Activated CD4-positive, alpha-beta T cell treated with anti-CD3 and anti-CD28 coated beads, Interleukin-2, amount 50 U/mL, for 4 hours (primary cell): ENCODE data around the gene FSD1L.
"Not testable (repeated sequence)": the region's sequence is repeated elsewhere in the genome, so short reads cannot be mapped to it uniquely, and the experiment has no call there.

Experiments
- DNase-seq, 2 experiments: peaks; one replicate each; pipeline ENCODE4 v3.0.0-alpha.2; 2020

FSD1L gene

DNA sequence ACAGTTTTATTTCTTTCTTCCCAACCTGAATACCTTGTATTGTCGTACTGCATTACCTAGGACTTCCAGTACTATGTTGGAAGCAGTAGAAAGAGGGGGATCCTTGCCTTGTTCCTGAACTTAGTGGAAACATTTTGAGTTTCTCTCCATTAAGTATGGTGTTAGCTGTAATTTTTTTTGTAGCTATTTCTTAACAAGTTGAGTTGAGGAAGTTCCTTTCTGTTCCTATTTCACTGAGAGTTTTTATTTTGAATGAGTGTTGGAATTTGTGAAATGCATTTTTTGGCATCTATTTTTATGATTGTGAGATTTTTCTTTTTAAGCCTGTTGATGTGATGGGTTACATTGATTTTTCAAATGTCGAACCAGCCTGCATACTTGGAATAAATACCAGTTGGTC is 49.0 kb downstream of the FSD1L start:
- DNase-seq = no peak

GRCh38 chr9:105497704-105498103 is 49.9 kb downstream of the FSD1L start:
- no peak for DNase-seq

DNA sequence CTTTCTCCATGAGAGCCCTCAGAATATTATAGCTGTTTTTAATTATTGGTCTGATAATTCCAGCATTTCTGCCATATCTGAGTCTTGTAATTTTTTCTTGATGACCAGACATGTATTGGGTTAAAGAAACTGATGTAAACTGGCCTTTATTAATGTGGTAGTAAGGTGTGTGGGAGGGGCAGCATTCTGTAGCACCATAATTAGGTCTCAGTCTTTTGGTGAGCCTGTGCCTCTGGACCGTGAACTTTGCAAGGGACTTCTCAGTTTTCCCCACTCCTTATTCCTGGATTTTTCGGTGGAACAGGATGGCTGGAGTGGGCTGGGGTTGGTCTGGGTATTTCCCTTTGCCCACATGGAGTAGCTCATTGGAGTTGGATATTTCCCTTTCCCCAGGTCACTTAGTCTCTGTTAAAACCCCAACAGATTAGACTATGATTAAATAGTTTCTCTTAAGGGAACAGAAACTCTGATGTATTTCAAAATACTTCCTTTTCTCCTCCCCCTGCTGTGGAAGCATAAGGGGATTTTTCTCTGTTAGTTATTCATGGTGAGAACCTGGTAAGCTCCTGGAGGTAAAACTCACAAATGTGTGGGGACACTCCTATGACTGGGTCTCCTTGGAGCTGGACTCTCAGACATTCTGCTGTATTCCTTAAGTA is 52.4 kb downstream of the FSD1L start:
- no peak for DNase-seq

GRCh38 chr9:105501414-105501813 is 53.6 kb downstream of the FSD1L start:
- DNase-seq = no peak

DNA sequence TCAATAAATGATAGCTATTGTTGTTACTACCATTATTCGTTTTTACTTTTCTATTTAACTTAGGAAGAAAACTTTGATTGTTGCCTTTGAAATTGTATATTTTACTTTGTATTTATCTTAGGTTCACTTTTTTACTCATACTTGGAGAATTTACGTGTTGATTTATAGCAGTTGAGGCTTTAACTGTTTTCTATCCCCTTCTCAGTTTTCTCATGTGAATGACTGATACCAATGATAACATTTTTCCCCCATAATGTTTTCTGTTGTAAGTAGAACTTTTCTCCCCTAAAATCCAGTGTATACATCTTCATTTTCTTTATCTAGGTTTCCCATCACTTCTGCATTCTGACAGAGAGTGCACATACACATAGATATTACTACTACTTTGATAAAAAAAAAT is 54.4 kb downstream of the FSD1L start:
- no peak for DNase-seq

DNA sequence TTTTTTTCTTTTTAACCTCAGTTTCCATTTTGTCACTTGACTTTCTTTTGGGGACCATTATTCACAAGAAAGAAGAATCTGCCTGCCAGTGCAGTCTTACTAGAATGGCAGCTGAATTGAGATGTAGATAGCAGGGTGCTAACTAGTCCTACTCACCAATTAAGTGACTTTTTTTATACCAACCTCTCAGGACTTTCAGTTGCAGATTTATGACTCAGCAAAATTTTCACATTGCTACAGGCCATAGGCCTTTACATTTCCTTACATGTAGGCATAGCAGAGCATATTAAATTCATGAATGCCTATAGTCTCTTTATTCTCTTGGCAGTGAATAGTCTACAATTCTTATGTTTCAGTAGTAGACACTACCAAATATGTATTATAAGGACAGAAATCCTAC is 56.0 kb downstream of the FSD1L start:
- no peak for DNase-seq

DNA sequence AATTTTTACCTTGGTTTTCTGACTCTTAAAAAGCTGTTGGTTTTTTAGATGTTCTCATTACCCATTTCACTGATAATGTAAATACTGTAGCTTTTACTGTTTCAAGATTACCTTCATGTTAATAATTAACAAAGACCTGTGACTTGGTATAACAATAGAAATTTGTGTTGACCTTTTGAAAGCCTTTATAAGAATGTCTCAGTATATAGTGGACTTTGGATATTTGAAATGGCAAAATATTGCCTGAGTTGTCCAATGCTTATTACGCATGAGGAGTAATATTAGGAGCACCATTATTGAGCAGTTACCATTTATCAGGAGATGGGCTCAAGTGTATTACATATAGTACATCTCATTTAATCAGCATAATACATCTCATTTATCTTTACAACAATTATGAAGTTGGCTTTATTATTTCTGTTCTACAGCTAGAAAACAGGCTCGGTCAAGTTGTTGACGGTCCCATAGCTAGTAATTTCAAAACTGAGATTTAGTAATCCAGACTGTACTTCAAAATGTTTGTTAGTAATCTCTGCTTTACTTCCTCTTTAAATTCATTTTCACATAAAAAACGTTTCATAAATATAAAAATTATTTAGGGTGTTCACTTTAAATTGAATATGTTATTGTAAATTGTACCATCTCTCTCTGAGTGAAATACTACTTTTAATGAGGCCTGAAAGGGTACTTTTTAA is 59.4 kb downstream of the FSD1L start:
- DNase-seq = no peak

GRCh38 chr9:105508530-105508929 is 60.7 kb downstream of the FSD1L start:
- DNase-seq = no peak

DNA sequence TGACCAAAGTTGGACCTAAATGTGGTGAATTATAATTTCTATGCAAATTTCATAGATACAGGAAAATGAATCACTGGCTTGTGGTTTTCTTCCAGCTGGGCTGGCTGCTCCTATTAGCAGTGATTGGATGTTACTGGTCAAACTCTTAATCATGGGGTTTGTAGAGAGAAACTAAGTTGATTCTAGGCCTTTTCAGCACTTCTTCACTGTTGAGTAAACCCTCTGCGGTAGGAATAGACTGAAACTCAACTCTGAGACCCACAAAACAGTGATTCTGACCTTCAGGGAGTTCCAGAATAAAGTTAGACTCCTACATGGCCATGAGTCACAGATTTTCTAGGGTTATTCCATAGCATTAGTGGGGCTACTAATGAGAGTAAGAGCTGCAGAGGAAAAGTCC is 62.2 kb downstream of the FSD1L start:
- DNase-seq = no peak

GRCh38 chr9:105511446-105511845 is 63.6 kb downstream of the FSD1L start:
- DNase-seq = no peak

- DNase-seq = no peak
Measured at GRCh38 chr9:105515811-105516413, 68.1 kb downstream of the FSD1L start.

- peak; percentile 2 to 15 for DNase-seq
Measured at GRCh38 chr9:105519710-105520369, 72.0 kb downstream of the FSD1L start.

- not testable (repeated sequence) for DNase-seq
Measured at GRCh38 chr9:105520992-105521391, 73.2 kb downstream of the FSD1L start.

DNA sequence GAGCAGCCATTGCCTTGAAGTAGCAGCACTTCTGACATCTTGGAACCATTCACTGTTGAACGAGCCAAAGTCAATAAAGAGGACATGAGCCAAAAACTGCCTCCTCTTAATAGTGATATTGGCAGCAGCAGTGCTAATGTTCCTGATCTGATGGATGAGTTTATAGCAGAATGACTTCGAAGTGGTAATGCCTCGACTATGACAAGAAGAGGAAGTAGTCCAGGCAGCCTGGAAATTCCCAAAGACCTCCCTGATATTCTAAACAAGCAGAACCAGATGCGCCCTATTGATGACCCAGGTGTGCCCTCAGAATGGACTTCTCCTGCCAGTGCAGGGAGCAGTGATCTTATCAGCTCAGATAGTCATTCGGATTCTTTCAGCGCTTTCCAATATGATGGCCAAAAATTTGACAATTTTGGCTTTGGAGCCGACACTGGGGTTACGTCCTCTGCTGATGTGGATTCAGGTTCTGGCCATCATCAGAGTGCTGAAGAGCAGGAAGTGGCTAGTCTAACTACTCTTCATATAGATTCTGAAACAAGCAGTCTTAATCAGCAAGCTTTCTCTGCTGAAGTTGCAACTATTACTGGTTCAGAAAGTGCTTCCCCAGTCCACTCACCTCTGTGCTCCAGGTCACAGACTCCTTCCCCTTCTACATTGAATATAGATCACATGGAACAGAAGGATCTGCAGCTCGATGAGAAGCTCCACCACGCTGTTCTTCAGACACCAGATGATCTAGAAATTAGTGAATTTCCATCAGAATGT is 75.0 kb downstream of the FSD1L start:
- not testable (repeated sequence) for DNase-seq

DNA sequence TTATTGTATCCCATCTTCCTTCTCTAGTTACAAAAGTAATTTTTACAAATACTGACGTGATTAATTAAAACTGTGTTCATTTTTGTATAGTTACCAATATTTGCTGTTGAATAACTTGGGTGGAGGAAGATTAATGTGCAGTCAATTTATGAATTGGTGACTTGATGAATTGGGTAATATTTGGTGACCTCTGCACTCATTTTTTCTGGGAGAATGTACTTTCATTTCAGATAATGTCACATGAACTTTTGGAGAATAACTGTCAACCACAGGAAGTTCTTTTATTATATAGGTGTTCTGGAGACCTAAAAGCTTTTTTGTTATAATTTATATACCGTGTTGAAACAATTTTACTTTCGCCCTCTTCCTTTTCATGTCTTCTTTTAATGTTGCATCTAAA is 83.7 kb downstream of the FSD1L start:
- DNase-seq = no peak

GRCh38 chr9:105535920-105536668 is 88.3 kb downstream of the FSD1L start:
- no peak for DNase-seq

DNA sequence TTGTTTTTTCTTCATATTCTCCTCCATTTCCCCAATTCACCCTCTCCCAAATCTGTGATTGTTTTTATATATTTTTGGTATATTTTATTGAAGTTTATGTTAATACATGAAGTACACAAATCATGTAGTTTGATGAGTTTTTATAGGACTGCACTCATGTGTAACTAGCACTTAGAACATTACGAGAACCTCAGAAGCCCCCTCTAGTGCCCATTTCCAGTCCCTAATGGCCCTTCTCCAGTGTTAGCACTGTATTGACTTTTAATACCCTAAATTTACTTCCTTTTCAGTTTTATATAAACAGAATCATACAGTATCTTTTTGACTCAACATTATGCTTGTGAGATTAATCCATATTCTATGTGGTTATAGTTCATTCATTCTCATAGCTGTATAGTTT is 91.6 kb downstream of the FSD1L start:
- no peak for DNase-seq

DNA sequence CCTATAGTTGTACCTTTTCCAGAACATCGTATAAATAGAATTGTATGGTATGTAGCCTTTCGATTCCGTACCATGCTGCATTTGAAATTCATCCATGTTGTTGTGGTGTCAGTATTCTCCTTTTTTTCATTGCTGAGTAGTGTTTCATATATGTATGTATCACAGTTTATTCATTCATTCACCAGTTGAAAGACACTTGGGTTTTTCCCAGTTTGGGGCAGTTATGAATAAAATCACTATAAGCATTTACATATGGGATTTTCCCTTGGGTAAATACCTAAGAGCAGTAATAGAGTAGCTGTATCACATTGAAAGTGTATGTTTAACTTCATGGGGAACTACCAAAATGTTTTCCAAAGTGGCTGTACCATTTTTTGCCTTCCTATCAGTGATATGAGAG is 94.0 kb downstream of the FSD1L start:
- DNase-seq = no peak

GRCh38 chr9:105554042-105554441 is 106.2 kb downstream of the FSD1L start:
- no peak for DNase-seq

DNA sequence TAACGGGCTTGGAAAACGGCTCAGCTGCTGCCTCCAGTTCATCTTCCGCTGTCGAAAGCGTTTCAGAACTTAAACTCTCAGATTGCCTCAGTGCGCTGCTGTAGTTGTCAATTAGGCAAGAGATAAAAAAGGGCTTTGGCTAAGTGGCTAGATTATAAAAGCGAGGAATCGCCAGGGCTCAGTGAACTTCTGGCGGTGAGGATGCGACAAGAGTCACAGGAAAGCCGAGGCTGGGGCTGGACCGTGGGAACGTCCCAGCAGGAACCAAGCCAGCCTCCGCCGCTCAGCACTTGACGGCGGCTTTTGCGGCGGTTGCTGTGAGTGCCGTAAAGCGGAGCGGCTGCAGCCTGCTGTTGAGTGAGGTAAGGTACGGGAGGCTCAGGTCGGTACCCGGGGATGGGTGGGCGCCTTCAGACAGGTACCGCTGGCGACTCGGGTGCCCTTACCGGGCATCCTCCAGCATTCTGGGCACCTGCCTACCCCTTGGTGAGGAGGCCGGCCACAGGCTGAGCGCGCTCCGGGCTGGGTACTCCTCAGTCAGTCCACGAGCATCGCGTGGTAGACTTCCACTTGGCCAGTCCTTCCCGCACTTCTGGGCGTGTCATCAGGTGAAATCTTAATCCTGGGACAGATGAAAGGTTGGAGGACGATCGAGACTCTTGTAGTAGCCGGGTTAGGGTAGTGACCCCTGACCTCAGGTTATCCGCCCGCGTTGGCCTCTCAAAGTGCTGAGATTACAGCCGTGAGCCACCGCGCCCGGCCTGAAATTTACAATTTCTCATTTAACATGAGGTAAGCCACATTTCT is 110.2 kb downstream of the FSD1L start, which contains the start of gene FKTN:
Gene FKTN, plus strand, starts transcription at position 328 of the 807 bp plus-strand sequence. CDS start 16,902 bp downstream, outside the sequence.
- peak; percentile 75 to 76 for DNase-seq

DNA sequence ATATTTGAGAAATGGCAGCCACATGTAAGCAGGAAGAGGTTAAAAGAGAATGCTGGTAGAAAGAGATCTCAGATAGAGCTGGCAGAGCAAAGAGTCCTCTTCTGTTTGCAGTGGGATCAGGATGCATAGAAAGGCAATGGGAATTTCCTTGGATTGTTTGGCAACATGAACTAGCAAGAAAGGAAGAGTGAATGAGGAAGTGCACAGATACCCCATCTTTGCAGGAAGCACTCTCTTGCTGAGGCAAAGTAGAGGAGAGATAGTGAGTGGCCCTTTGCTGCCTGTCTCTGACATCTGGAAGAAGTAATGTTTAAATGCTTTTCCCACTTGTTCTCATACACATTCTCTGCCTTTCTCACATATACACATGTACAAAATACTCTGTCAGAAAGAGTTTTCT is 124.6 kb downstream of the FSD1L start:
- no peak for DNase-seq
